Raji (cell line): Measurements from ENCODE around the gene KRTAP10-8.

ENCODE experiments used
- POLR2A ChIP-seq: IDR thresholded peaks from 2 replicates; pipeline ENCODE4 v1.6.1; 2011; ENCODE audit warnings: low read depth, low read length, control low read depth; ENCODE audit not compliant: insufficient read depth

The KRTAP10-8 gene

GRCh38 chr21:44606495-44606894 is 5.4 kb upstream of the KRTAP10-8 start:
- no peak for TF ChIP-seq POLR2A

- no peak for TF ChIP-seq POLR2A
Observed at GRCh38 chr21:44609193-44609592, 2.7 kb upstream of the KRTAP10-8 start.

- no peak for TF ChIP-seq POLR2A
Observed at GRCh38 chr21:44611551-44611950, 328 bp upstream of the KRTAP10-8 start.

GRCh38 chr21:44612669-44613229 is 870 bp downstream of the KRTAP10-8 start:
- TF ChIP-seq POLR2A = no peak

- TF ChIP-seq POLR2A = no peak
Observed at GRCh38 chr21:44613386-44614155, 1.7 kb downstream of the KRTAP10-8 start.

- no peak for TF ChIP-seq POLR2A
Observed at GRCh38 chr21:44614161-44614631, 2.3 kb downstream of the KRTAP10-8 start.

GRCh38 chr21:44614961-44615391 is 3.1 kb downstream of the KRTAP10-8 start:
- TF ChIP-seq POLR2A = no peak

GRCh38 chr21:44615466-44615865 is 3.6 kb downstream of the KRTAP10-8 start:
- TF ChIP-seq POLR2A = no peak

GRCh38 chr21:44615911-44616590 is 4.2 kb downstream of the KRTAP10-8 start:
- TF ChIP-seq POLR2A = no peak

GRCh38 chr21:44616591-44616926 is 4.7 kb downstream of the KRTAP10-8 start:
- no peak for TF ChIP-seq POLR2A

- TF ChIP-seq POLR2A = no peak
Observed at GRCh38 chr21:44617071-44617501, 5.2 kb downstream of the KRTAP10-8 start.

- TF ChIP-seq POLR2A = no peak
Observed at GRCh38 chr21:44618504-44618903, 6.6 kb downstream of the KRTAP10-8 start.

- TF ChIP-seq POLR2A = no peak
Observed at GRCh38 chr21:44618909-44619308, 7.0 kb downstream of the KRTAP10-8 start.

- TF ChIP-seq POLR2A = no peak
Observed at GRCh38 chr21:44619886-44620285, 8.0 kb downstream of the KRTAP10-8 start.

- TF ChIP-seq POLR2A = no peak
Observed at GRCh38 chr21:44623575-44623974, 11.7 kb downstream of the KRTAP10-8 start.

GRCh38 chr21:44625756-44626155 is 13.9 kb downstream of the KRTAP10-8 start:
- TF ChIP-seq POLR2A = no peak

GRCh38 chr21:44626262-44626661 is 14.4 kb downstream of the KRTAP10-8 start:
- TF ChIP-seq POLR2A = no peak

GRCh38 chr21:44626673-44627143 is 14.8 kb downstream of the KRTAP10-8 start, which contains the start of gene KRTAP10-9:
TSS of gene KRTAP10-9 (plus strand) at chr21:44627093. CDS start at chr21:44627172, 79 bp downstream.
- TF ChIP-seq POLR2A = no peak
